Measurements from ENCODE around the gene FRMD5. TPM values are rescaled to one million over a fixed set of nuclear protein-coding genes. Genes with fewer than 3 reads are reported as not detected.
"Not testable (repeated sequence)": the region's sequence is repeated elsewhere in the genome, so short reads cannot be mapped to it uniquely, and the experiment has no call there.

The FRMD5 gene
- total RNA-seq, 1 donor from 2014 or later, result 0.54 TPM

DNA sequence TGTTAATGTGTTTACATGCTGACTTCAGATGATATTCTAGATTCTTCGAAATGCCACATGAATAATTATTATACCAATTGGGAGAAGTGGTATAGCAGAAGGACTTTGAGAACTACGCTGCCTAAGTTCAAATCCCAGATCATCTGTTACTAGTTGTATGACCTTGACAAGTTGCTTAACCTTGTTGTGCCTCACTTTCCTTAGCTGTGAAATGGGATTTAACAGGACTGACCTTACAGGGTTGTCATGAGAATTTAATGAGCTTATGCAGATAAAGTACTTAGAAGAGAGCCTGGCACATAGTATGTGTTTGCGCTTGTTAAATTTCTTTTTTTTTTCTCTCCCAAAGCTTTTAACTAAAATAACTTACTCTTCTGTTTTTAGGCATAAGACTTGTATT is 343.8 kb downstream of the FRMD5 start:
- H3K36me3 Mint-ChIP-seq (ENCODE audit: low read depth, unreplicated experiment), result peaks cover 3% of the 10 kb centered on the region
- H3K4me1 Mint-ChIP-seq (ENCODE audit: unreplicated experiment), result no peaks in the 10 kb centered on the region
- H3K27ac Mint-ChIP-seq (ENCODE audit: unreplicated experiment), result no peak overlapping the region
- H3K4me3 Mint-ChIP-seq (ENCODE audit: unreplicated experiment), result no peak overlapping the region
- TF ChIP-seq, protein P1, sequence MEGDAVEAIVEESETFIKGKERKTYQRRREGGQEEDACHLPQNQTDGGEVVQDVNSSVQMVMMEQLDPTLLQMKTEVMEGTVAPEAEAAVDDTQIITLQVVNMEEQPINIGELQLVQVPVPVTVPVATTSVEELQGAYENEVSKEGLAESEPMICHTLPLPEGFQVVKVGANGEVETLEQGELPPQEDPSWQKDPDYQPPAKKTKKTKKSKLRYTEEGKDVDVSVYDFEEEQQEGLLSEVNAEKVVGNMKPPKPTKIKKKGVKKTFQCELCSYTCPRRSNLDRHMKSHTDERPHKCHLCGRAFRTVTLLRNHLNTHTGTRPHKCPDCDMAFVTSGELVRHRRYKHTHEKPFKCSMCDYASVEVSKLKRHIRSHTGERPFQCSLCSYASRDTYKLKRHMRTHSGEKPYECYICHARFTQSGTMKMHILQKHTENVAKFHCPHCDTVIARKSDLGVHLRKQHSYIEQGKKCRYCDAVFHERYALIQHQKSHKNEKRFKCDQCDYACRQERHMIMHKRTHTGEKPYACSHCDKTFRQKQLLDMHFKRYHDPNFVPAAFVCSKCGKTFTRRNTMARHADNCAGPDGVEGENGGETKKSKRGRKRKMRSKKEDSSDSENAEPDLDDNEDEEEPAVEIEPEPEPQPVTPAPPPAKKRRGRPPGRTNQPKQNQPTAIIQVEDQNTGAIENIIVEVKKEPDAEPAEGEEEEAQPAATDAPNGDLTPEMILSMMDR (IDR thresholded peaks at IDR 0.05; ENCODE audit: unreplicated experiment), result no peak
- H3K9me3 Mint-ChIP-seq (ENCODE audit: unreplicated experiment), result no peaks in the 10 kb centered on the region
- no peaks in the 10 kb centered on the region for H3K27me3 Mint-ChIP-seq (ENCODE audit: unreplicated experiment)
- DNase-seq (ENCODE audit: low spot score), result no peak

DNA sequence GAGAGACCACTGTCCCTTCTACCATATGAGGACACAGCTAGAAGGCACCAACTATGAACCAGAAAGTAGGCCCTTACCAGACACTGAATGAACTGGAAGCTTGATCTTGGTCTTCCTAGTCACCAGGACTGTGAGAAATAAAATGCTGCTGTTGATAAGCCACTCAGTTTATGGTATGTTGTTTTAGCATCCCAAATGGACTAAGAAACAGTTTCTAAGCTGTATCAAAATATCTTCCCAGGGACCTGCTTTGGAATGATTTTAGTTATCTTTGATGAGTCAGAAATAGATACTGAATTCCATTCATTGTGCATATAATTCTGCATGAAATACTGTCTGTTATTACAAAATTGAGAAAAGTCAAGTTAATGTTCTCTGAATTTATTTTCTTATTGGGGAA is 349.6 kb downstream of the FRMD5 start:
- no peak overlapping the region for H3K27ac Mint-ChIP-seq (ENCODE audit: unreplicated experiment)
- no peaks in the 10 kb centered on the region for H3K27me3 Mint-ChIP-seq (ENCODE audit: unreplicated experiment)
- DNase-seq (ENCODE audit: low spot score), result no peak
- H3K36me3 Mint-ChIP-seq (ENCODE audit: low read depth, unreplicated experiment), result no peaks in the 10 kb centered on the region
- TF ChIP-seq, protein P1 (IDR thresholded peaks at IDR 0.05; ENCODE audit: unreplicated experiment), result no peak
- H3K4me1 Mint-ChIP-seq (ENCODE audit: unreplicated experiment), result no peaks in the 10 kb centered on the region
- no peaks in the 10 kb centered on the region for H3K9me3 Mint-ChIP-seq (ENCODE audit: unreplicated experiment)
- H3K4me3 Mint-ChIP-seq (ENCODE audit: unreplicated experiment), result no peak overlapping the region

DNA sequence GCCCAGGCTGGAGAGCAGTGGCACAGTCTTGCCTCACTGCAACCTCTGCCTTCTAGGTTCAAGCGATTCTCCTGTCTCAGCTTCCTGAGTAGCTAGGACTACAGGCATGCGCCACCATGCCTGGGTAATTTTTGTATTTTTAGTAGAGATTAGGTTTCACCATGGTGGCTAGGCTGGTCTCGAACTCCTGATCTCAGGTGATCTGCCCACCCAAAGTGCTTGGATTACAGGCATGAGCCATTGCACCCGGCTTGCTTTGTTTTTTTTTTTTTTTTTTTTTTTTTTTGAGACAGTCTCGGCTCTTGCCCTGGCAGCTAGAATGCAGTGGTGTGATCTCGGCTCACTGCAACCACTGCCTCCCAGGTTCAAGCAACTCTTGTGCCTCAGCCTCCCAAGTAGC is 362.6 kb downstream of the FRMD5 start:
- not testable (repeated sequence) for H3K4me3 Mint-ChIP-seq (ENCODE audit: unreplicated experiment); H3K27me3 Mint-ChIP-seq (ENCODE audit: unreplicated experiment)

DNA sequence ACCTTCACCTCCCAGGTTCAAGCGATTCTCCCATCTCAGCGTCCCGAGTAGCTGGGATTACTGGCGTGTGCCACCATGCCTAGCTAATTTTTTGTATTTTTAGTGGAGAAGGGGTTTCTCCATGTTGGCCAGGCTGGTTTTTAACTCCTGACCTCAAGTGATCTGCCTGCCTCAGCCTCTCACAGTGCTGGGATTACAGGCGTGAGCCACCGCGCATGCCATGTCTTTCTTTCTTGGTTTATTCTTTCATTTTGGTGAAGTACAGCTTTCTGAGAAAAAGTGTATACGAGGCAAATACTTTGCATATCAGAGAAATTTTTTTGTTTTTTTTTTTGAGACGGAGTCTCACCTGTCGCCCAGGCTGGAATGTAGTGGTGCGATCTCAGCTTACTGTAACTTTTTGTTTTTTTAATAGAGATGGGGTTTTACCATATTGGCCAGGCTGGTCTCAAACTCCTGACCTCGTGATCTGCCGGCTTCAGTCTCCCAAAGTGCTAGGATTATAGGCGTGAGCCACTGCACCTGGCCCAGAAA is 363.5 kb downstream of the FRMD5 start:
- not testable (repeated sequence) for H3K4me1 Mint-ChIP-seq (ENCODE audit: unreplicated experiment); DNase-seq (ENCODE audit: low spot score); H3K36me3 Mint-ChIP-seq (ENCODE audit: low read depth, unreplicated experiment); H3K27ac Mint-ChIP-seq (ENCODE audit: unreplicated experiment); H3K4me3 Mint-ChIP-seq (ENCODE audit: unreplicated experiment); H3K9me3 Mint-ChIP-seq (ENCODE audit: unreplicated experiment); H3K27me3 Mint-ChIP-seq (ENCODE audit: unreplicated experiment)

More for the DNA sequence above, 362.6 kb downstream of the FRMD5 start:
- not testable (repeated sequence) for H3K27ac Mint-ChIP-seq (ENCODE audit: unreplicated experiment); H3K4me1 Mint-ChIP-seq (ENCODE audit: unreplicated experiment); DNase-seq (ENCODE audit: low spot score); H3K9me3 Mint-ChIP-seq (ENCODE audit: unreplicated experiment); H3K36me3 Mint-ChIP-seq (ENCODE audit: low read depth, unreplicated experiment)

DNA sequence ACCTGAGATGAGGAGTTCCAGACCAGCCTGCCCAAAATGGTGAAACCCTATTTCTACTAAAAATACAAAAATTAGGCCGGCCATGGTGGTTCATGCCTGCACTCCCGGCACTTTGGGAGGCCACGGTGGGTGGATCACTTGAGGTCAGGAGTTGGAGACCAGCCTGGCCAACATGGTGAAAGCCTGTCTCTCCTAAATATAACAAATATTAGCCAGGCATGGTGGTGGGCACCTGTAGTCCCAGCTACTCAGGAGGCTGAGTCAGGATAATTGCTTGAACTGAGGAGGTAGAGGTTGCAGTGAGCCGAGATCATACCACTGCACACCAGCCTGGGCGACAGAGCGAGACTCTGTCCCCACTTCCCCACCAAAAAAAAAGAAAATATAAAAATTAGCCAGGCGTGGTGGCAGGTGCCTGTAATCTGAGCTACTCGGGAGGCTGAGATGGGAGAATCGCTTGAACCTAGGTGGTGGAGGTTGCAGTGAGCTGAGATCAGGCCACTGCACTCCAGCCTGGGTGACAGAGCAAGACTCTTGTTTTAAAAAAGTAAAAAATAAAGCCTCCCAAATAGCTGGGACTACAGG is 364.3 kb downstream of the FRMD5 start:
- not testable (repeated sequence) for H3K27ac Mint-ChIP-seq (ENCODE audit: unreplicated experiment); H3K4me3 Mint-ChIP-seq (ENCODE audit: unreplicated experiment); H3K4me1 Mint-ChIP-seq (ENCODE audit: unreplicated experiment); DNase-seq (ENCODE audit: low spot score); H3K27me3 Mint-ChIP-seq (ENCODE audit: unreplicated experiment); H3K9me3 Mint-ChIP-seq (ENCODE audit: unreplicated experiment); H3K36me3 Mint-ChIP-seq (ENCODE audit: low read depth, unreplicated experiment)

DNA sequence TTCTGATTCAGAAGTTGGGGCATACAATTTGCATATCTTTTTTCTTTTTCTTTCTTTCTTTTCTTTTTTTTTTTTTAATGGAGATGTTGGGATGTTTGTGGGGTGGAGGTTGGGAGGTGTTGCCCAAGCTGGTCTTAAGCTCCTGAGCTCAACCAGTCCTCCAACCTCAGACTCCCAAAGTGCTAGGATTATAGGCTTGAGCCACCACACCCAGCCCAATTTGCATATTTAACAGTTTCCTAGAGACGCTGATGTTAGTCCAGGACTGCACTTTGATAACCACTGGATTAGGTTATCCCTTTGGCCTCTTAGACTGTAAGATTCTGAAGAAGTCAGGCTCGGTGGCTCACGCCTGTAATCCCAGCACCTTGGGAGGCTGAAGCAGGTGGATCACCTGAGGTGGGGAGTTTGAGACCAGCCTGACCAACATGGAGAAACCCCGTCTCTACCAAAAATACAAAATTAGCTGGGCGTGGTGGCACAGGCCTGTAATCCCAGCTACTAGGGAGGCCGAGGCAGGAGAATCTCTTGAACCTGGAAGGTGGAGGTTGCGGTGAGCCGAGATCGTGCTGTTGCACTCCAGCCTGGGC is 365.0 kb downstream of the FRMD5 start:
- not testable (repeated sequence) for H3K9me3 Mint-ChIP-seq (ENCODE audit: unreplicated experiment); H3K4me1 Mint-ChIP-seq (ENCODE audit: unreplicated experiment); H3K27ac Mint-ChIP-seq (ENCODE audit: unreplicated experiment); H3K27me3 Mint-ChIP-seq (ENCODE audit: unreplicated experiment); DNase-seq (ENCODE audit: low spot score); H3K4me3 Mint-ChIP-seq (ENCODE audit: unreplicated experiment); H3K36me3 Mint-ChIP-seq (ENCODE audit: low read depth, unreplicated experiment)

DNA sequence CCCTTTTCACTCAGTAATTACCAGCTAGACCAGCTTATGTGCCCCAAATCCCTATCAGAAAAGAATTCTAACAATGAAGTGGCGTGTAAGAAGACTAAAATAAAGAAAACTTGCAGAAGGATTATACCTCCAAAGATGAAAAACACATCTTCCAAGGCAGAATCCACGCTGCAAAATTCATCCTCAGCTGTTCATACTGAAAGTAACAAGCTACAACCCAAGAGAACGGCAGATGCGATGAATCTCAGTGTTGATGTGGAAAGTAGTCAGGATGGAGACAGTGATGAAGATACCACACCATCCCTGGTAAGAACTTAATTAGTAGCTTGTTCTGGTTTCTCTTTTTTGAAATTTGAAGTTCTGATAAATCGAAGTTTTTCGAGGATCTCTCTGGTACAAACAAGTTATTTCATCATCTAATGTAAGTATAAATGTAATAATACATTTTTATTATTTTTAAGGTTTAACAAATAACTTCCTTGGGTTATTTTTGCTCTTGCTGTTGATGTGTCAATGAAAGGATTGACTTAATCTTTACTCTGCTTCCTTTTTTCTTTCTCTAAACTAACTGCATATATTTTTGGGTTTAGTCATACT is 366.9 kb downstream of the FRMD5 start:
- TF ChIP-seq, protein P1 (IDR thresholded peaks at IDR 0.05; ENCODE audit: unreplicated experiment), result no peak
- peaks cover 4% of the 10 kb centered on the region for H3K36me3 Mint-ChIP-seq (ENCODE audit: low read depth, unreplicated experiment)
- no peak overlapping the region for H3K27ac Mint-ChIP-seq (ENCODE audit: unreplicated experiment)

More for the DNA sequence above, 366.9 kb downstream of the FRMD5 start:
- H3K9me3 Mint-ChIP-seq (ENCODE audit: unreplicated experiment), result no peaks in the 10 kb centered on the region
- peaks cover 2% of the 10 kb centered on the region for H3K27me3 Mint-ChIP-seq (ENCODE audit: unreplicated experiment)
- no peak overlapping the region for H3K4me3 Mint-ChIP-seq (ENCODE audit: unreplicated experiment)
- DNase-seq (ENCODE audit: low spot score), result no peak
- peaks cover 9% of the 10 kb centered on the region for H3K4me1 Mint-ChIP-seq (ENCODE audit: unreplicated experiment)
